Measurements from ENCODE around the gene CNTFR. TPM values are rescaled to one million over a fixed set of nuclear protein-coding genes. Genes with fewer than 3 reads are reported as not detected.

CNTFR gene
- total and polyA plus RNA-seq, 4 donors, result 0.75 to 3.3 (median 2.0) TPM

DNA sequence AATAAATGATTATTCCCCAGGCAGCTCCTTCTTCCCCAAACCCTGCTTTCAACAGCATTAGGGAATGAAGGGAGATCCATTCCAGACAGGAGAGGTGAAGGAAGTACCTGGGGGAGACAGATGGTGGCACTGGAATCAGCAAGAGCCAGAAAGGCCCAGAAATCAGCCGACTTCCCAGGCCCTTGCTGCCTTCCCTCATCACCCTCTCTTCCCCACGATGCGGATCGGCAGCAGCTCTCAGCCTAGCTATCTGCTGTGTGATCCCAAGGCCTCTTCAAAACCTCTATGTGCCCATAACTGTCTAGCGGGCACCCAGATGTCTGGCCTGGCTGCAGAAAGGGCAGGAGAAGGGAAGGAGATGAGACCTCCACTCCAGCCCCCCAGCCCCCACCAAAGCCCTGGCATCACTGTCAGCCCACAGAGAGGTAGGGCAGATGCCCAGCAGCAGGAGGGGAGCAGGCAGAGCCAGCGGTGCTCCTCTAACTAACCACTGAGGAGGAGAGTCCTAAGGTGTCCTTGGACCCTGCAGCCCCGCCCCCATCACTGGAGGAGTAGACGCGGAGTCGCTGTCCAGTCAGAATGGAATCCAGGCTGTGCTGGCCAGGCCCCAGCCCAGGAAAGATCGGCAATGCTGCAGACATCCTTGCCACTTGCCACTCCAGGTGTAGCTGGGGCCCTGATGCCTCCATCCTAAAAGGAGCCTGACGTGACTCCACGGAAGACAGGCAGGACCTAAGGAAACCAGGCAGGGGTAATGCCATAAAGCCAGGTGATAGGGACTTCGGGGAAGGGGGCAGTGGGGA, 12.7 kb downstream of the CNTFR start:
- Histone ChIP-seq H3K4me3 (ENCODE audit: low read depth in 1 of 3, low read length in 3 of 3) (no peak overlapping the region), H3K9me3 (ENCODE audit: control insufficient read depth in 4 of 4, low read length in 3 of 4) (no peaks in the 10 kb centered on the region), H3K27ac (ENCODE audit: low read depth in 1 of 2, low read length in 2 of 2) (no peak overlapping the region), H3K36me3 (ENCODE audit: control insufficient read depth in 4 of 4, insufficient read depth in 3 of 4, low read depth in 1 of 4, low read length in 3 of 4) (no peaks in the 10 kb centered on the region), H3K27me3 (ENCODE audit: control insufficient read depth in 4 of 4, insufficient read depth in 4 of 4, low read length in 3 of 4) (no peaks in the 10 kb centered on the region), H3K9ac (ENCODE audit: low read depth in 1 of 2, low read length in 2 of 2) (no peak overlapping the region), H3K4me1 (ENCODE audit: control insufficient read depth in 4 of 4, insufficient read depth in 4 of 4, low read length in 3 of 4) (peaks cover 3 to 21% (median 15%) of the 10 kb centered on the region in 4 donors)
- DNase-seq (ENCODE audit: low spot score), result no peak
- TF ChIP-seq EGR1 (IDR thresholded peaks at IDR 0.05; ENCODE audit: low read depth in 2 of 2) (no peak), HNF4G (IDR thresholded peaks at IDR 0.05) (no peak), NR2F2 (IDR thresholded peaks at IDR 0.05) (no peak), RAD21 (IDR thresholded peaks at IDR 0.05) (no peak), GABPA (IDR thresholded peaks at IDR 0.05 in 1 of 2, conservative IDR thresholded peaks at IDR 0.05 in 1 of 2) (no peak), FOXA2 (IDR thresholded peaks at IDR 0.05) (no peak), SP1 (IDR thresholded peaks at IDR 0.05) (no peak), YY1 (IDR thresholded peaks at IDR 0.05) (no peak), RXRA (IDR thresholded peaks at IDR 0.05) (no peak), TAF1 (conservative IDR thresholded peaks at IDR 0.05) (no peak), HNF4A (conservative IDR thresholded peaks at IDR 0.05) (no peak), JUND (IDR thresholded peaks at IDR 0.05) (no peak), FOXA1 (IDR thresholded peaks at IDR 0.05) (no peak)
- TF ChIP-seq, protein P1, sequence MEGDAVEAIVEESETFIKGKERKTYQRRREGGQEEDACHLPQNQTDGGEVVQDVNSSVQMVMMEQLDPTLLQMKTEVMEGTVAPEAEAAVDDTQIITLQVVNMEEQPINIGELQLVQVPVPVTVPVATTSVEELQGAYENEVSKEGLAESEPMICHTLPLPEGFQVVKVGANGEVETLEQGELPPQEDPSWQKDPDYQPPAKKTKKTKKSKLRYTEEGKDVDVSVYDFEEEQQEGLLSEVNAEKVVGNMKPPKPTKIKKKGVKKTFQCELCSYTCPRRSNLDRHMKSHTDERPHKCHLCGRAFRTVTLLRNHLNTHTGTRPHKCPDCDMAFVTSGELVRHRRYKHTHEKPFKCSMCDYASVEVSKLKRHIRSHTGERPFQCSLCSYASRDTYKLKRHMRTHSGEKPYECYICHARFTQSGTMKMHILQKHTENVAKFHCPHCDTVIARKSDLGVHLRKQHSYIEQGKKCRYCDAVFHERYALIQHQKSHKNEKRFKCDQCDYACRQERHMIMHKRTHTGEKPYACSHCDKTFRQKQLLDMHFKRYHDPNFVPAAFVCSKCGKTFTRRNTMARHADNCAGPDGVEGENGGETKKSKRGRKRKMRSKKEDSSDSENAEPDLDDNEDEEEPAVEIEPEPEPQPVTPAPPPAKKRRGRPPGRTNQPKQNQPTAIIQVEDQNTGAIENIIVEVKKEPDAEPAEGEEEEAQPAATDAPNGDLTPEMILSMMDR (IDR thresholded peaks at IDR 0.05; ENCODE audit: low read depth, low read length, missing input control), result no peak
- TF ChIP-seq, protein P2, sequence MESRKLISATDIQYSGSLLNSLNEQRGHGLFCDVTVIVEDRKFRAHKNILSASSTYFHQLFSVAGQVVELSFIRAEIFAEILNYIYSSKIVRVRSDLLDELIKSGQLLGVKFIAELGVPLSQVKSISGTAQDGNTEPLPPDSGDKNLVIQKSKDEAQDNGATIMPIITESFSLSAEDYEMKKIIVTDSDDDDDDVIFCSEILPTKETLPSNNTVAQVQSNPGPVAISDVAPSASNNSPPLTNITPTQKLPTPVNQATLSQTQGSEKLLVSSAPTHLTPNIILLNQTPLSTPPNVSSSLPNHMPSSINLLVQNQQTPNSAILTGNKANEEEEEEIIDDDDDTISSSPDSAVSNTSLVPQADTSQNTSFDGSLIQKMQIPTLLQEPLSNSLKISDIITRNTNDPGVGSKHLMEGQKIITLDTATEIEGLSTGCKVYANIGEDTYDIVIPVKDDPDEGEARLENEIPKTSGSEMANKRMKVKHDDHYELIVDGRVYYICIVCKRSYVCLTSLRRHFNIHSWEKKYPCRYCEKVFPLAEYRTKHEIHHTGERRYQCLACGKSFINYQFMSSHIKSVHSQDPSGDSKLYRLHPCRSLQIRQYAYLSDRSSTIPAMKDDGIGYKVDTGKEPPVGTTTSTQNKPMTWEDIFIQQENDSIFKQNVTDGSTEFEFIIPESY (IDR thresholded peaks at IDR 0.05), result no peak
- 78% methylated on average over 14 of the region's 14 CpGs for WGBS

DNA sequence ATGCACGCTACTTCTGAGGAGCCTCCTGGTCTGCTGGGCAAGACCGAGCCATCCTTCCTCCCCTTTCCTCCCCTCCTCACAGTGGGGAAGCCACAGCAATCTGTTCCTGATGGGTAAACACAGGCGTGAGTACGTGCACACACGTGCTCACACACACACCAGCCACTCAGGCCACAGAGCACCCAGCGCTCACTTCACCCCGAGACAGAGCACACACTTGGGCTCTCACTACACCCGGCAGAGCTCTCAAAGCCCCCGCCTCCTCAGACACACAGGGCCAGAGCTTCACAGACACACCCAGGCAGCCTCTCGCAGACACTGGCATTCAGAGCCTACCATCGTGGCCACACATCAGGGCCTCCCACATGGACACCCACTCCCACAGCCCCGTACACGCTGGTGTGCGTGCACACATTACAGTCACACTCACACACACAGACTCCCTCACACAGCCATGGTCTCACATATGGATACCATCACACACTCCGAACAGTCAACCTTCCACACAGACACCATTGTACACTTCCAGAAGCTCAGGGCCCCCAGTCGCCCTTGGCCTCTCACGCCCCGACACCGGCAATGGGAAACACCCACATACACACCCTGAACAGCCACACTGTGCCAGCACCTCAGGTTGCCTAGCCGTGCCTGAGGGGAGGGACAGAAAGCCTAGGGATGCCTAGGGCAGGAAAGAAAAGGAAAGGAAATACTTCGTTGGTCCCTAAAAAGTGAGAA, 13.5 kb downstream of the CNTFR start:
- no peaks in the 10 kb centered on the region for H3K9me3 ChIP-seq (ENCODE audit: control insufficient read depth in 4 of 4, low read length in 3 of 4)
- no peaks in the 10 kb centered on the region for H3K36me3 ChIP-seq (ENCODE audit: control insufficient read depth in 4 of 4, insufficient read depth in 3 of 4, low read depth in 1 of 4, low read length in 3 of 4)
- no peak overlapping the region for H3K27ac ChIP-seq (ENCODE audit: low read depth in 1 of 2, low read length in 2 of 2)
- no peak overlapping the region for H3K9ac ChIP-seq (ENCODE audit: low read depth in 1 of 2, low read length in 2 of 2)
- no peak for DNase-seq (ENCODE audit: low spot score)
- H3K27me3 ChIP-seq (ENCODE audit: control insufficient read depth in 4 of 4, insufficient read depth in 4 of 4, low read length in 3 of 4), result no peaks in the 10 kb centered on the region
- no peak overlapping the region for H3K4me3 ChIP-seq (ENCODE audit: low read depth in 1 of 3, low read length in 3 of 3)
- TF ChIP-seq TAF1 (conservative IDR thresholded peaks at IDR 0.05) (no peak), GABPA (IDR thresholded peaks at IDR 0.05 in 1 of 2, conservative IDR thresholded peaks at IDR 0.05 in 1 of 2) (no peak), SP1 (IDR thresholded peaks at IDR 0.05) (no peak)
- WGBS, result 81% methylated on average over 21 of the region's 21 CpGs
- peaks cover 3 to 24% (median 15%) of the 10 kb centered on the region in 4 donors for H3K4me1 ChIP-seq (ENCODE audit: control insufficient read depth in 4 of 4, insufficient read depth in 4 of 4, low read length in 3 of 4)

Measured in liver (tissue), 9 donors.